Fibroblast of mammary gland (primary cell): ENCODE measurements around the gene TP53BP1.

Experiments used
- DNase-seq: peaks from one replicate; pipeline ENCODE4 v3.0.0-alpha.2; 2010; ENCODE audit warnings: low read depth
- H3K4me3 ChIP-seq: 2 replicates; pipeline ENCODE4 v1.5.1; 2011; ENCODE audit warnings: low read depth, mild to moderate bottlenecking, low read length, moderate library complexity; ENCODE audit not compliant: control insufficient read depth
- CTCF ChIP-seq: conservative IDR thresholded peaks from 2 replicates; pipeline ENCODE4 v1.5.1; 2011; ENCODE audit warnings: low read depth, low read length, inconsistent platforms; ENCODE audit not compliant: control insufficient read depth, insufficient read depth

Gene TP53BP1

DNA sequence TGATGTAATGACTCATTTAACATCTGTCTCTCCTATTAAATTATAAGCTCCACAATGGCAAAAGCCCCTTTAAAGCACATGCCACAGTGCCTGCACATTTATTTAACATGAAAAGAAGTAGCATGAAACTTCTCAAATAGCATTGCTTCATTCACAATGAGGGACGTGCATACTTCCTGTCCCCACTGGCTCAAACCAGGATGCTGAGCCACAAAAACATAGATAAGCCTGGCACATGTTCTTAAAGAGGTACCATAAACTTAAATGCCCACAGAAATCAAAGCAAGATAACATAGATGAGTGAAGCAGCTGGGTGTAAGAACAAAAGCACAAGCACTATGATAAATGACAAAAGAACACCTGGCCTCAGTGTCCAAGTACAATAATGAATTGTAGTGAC is 3.8 kb downstream of the TP53BP1 start:
- no peak for TF ChIP-seq CTCF
- no peak for DNase-seq
- H3K4me3 ChIP-seq: no peak overlapping the region

GRCh38 chr15:43488790-43489189 is 4.2 kb downstream of the TP53BP1 start:
- no peak for DNase-seq
- no peak for TF ChIP-seq CTCF
- no peak overlapping the region for H3K4me3 ChIP-seq

- H3K4me3 ChIP-seq: no peak overlapping the region
- DNase-seq: no peak
- no peak for TF ChIP-seq CTCF
These were observed 5.6 kb downstream of the TP53BP1 start for GRCh38 chr15:43487271-43487895.

- no peak for DNase-seq
- no peak for TF ChIP-seq CTCF
- H3K4me3 ChIP-seq: no peak overlapping the region
These were observed 8.5 kb downstream of the TP53BP1 start for GRCh38 chr15:43484455-43484854.

GRCh38 chr15:43483297-43484128 is 9.4 kb downstream of the TP53BP1 start:
- peak; percentile 50 for DNase-seq
- peak; percentile 44 for TF ChIP-seq CTCF
- H3K4me3 ChIP-seq: no peak overlapping the region

DNA sequence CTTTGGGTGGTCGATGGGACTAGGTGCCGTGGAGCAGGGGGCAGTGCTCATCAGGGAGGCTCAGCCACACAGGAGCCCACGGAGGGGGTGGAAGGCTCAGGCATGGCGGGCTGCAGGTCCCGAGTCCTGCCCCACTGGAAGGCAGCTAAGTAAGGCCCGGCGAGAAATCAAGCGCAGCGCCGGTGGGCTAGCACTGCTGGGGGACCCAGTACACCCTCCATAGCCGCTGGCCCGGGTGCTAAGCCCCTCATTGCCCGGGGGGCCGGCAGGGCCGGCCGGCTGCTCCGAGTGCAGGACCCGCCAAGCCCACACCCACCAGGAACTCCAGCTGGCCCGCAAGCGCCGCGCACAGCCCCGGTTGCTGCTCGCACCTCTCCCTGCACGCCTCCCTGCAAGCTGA is 19.1 kb downstream of the TP53BP1 start:
- no peak for TF ChIP-seq CTCF
- no peak for DNase-seq
- no peak overlapping the region for H3K4me3 ChIP-seq
